Measurements from ENCODE around the gene NDUFA12.

Gene NDUFA12

DNA sequence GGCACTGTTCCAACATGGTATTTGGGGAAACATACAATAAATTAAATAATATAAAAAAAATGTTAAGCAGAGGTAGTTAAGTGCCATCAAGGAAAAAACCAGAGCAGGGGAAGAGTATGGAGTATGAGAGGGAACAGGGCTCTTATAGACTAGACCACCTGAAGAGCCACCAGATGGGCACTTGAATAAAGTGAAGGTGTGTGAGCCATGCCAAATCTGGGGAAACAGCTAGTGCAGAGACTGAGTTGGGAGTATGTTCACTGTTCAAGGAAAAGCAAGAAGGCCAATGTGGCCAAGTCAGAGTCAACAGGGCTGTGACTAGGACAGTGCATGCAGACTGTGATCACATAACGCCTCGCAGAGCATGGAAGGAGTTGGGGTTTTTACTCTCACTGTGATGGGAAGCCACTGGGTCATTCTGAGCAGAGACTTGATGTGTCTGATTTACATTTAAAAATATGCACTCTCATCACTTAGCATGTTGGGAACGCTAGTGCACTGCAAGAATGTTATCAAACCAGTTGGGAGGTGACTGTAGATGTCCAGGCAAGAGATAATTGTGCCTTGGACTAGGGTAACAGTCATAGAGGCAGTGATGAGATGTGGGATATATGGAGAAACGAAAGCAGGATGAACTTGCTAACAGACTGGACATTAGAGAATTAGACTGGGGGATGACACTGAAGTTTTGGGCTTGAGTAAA is 25.6 kb downstream of the NDUFA12 start:
- TF ChIP-seq, protein P1, sequence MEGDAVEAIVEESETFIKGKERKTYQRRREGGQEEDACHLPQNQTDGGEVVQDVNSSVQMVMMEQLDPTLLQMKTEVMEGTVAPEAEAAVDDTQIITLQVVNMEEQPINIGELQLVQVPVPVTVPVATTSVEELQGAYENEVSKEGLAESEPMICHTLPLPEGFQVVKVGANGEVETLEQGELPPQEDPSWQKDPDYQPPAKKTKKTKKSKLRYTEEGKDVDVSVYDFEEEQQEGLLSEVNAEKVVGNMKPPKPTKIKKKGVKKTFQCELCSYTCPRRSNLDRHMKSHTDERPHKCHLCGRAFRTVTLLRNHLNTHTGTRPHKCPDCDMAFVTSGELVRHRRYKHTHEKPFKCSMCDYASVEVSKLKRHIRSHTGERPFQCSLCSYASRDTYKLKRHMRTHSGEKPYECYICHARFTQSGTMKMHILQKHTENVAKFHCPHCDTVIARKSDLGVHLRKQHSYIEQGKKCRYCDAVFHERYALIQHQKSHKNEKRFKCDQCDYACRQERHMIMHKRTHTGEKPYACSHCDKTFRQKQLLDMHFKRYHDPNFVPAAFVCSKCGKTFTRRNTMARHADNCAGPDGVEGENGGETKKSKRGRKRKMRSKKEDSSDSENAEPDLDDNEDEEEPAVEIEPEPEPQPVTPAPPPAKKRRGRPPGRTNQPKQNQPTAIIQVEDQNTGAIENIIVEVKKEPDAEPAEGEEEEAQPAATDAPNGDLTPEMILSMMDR (IDR thresholded peaks at IDR 0.05; ENCODE audit: control extremely low read depth, extremely low read depth, low read depth, missing control alignments) = no peak
- CTCF ChIA-PET = interaction anchor here (0.9 to 1.4 kb wide), 2 partner anchors 8 to 12 kb away, joined by 3 to 4 read pairs; no protein-coding TSS in a partner anchor
- POLR2A ChIA-PET = no interaction called here
- no peak for DNase-seq (ENCODE audit: extremely low spot score)

DNA sequence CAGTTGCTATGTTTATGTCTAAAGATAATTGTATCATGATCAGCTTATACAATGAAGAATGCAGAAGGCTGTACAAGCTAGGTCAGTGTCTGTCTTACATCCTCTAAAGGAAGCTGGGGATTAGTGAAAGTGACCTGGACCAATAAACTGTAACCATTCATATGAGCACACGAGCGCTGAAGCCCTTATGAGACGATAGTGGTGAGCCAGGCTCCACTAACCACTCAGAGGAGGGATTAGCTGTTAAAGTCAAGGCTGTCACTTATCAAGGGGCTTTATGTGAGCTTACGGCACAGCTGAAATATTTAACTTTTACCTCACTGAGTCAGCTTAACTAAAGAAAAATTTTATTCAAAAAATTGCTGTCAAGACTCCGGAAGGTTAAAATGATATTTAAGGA is 30.3 kb downstream of the NDUFA12 start:
- ChIA-PET CTCF (interaction anchor here (0.6 to 1.4 kb wide), 7 partner anchors 8 to 536 kb away, joined by 3 to 10 read pairs (median 3); partner anchors contain the start of gene NR2C1), POLR2A (no interaction called here)
- TF ChIP-seq, protein P1 (IDR thresholded peaks at IDR 0.05; ENCODE audit: control extremely low read depth, extremely low read depth, low read depth, missing control alignments) = no peak
- no peak for DNase-seq (ENCODE audit: extremely low spot score)

DNA sequence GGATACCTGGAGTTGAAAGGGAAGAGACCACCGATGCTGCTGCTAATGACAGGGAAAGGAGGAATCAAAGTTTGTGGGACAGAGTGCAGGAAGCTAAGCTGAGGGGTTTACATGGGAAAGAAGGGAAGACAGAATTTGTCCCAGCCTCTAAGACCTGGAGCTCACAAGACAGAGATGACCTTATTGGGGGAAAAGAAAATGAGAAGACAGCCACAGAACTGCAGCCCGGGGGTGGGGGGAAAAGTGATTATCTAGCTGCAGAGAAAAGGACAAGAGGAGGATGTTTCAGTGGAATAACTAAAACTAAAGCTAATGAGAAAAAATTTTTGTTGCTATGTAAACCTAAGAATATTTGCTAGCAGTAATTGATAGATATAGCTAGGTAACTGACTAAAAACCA is 30.7 kb downstream of the NDUFA12 start:
- TF ChIP-seq, protein P1 (IDR thresholded peaks at IDR 0.05; ENCODE audit: control extremely low read depth, extremely low read depth, low read depth, missing control alignments) = no peak
- POLR2A ChIA-PET = no interaction called here
- no peak for DNase-seq (ENCODE audit: extremely low spot score)
- CTCF ChIA-PET = interaction anchor here (0.6 to 4.0 kb wide), 8 partner anchors 8 to 537 kb away, joined by 3 to 13 read pairs (median 3); partner anchors contain the start of gene NR2C1

DNA sequence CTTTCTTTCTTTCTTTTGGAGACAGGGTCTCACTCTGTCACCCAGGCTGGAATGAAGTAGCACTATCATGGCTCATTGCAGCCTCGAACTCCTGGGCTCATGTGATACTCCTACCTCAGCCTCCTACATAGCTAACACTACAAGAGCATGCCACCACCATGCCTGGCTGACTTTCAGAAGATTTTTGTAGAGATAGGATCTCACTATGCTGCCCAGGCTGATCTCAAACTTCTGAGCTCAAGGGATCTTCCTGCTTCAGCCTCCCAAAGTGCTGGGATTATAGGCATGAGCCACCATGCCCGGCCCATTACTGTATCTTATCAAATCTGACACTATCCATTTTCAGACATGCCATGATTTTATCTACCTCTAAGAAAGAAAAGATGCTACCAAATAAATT is 31.6 kb downstream of the NDUFA12 start:
- DNase-seq (ENCODE audit: extremely low spot score) = no peak
- ChIA-PET POLR2A (interaction anchor here (0.6 kb wide), 1 partner anchor 319 kb away, joined by 4 read pairs; no protein-coding TSS in a partner anchor), CTCF (interaction anchor here (1.2 to 4.0 kb wide), 4 partner anchors 9 to 19 kb away, joined by 3 to 13 read pairs (median 6); no protein-coding TSS in a partner anchor)
- TF ChIP-seq, protein P1 (IDR thresholded peaks at IDR 0.05; ENCODE audit: control extremely low read depth, extremely low read depth, low read depth, missing control alignments) = no peak

DNA sequence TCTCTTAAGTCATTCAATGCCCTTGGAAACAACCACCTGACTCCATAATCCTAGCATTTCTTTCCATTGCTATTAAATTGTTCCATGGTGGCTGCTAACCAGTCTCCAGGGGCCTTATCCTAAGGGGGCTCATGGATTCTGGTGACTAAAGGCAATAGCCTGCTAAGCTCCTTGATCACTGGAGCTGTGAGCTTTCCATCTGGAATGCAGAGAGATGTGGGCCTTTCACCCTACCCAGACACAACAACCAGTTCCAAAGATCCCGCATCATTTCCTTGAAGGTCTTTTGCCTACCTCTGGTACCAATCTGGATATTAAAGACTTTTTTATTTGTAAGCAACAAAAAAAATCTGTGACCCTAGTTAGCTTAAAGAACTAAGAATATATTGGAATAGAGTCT is 32.9 kb downstream of the NDUFA12 start:
- no peak for DNase-seq (ENCODE audit: extremely low spot score)
- TF ChIP-seq, protein P1 (IDR thresholded peaks at IDR 0.05; ENCODE audit: control extremely low read depth, extremely low read depth, low read depth, missing control alignments) = no peak
- POLR2A ChIA-PET = no interaction called here
- CTCF ChIA-PET = interaction anchor here (0.9 to 4.0 kb wide), 6 partner anchors 8 to 95 kb away, joined by 3 to 13 read pairs (median 3); no protein-coding TSS in a partner anchor

DNA sequence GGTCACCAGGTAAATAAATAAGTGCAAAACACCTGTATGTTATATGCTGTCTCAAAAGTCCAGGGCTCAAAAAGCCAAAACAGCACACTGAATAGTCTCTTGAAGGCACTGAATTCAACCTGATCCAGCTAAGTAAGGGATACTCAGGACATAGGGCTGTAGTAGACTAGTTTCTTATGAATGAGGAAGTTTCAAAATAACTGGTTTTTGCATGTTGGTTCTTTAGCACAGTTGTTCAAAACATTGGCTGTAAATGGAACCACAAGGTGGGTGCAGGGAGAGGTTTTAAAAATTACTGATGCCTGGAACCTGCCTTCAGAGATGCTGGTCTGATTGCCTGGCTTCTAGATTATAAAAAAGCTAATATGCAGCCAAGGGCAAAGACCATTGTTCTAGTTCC is 34.1 kb downstream of the NDUFA12 start:
- TF ChIP-seq, protein P1 (IDR thresholded peaks at IDR 0.05; ENCODE audit: control extremely low read depth, extremely low read depth, low read depth, missing control alignments) = no peak
- DNase-seq (ENCODE audit: extremely low spot score) = peak; percentile 28
- CTCF ChIA-PET = interaction anchor here (1.0 to 4.0 kb wide), 3 partner anchors 14 to 94 kb away, joined by 3 to 13 read pairs (median 3); no protein-coding TSS in a partner anchor
- POLR2A ChIA-PET = no interaction called here

All from GM10248 (cell line).